Measurements from ENCODE around the gene PFDN5.
"Not testable (repeated sequence)": the region's sequence is repeated elsewhere in the genome, so short reads cannot be mapped to it uniquely, and the experiment has no call there.

PFDN5 gene

GRCh38 chr12:53327435-53328042 lies 32.2 kb downstream of the PFDN5 start:
- no peak for DNase-seq (ENCODE audit: low read depth in 2 of 2)

- no peak for DNase-seq (ENCODE audit: low read depth in 2 of 2)
Measured at GRCh38 chr12:53328043-53328435, 32.7 kb downstream of the PFDN5 start.

DNA sequence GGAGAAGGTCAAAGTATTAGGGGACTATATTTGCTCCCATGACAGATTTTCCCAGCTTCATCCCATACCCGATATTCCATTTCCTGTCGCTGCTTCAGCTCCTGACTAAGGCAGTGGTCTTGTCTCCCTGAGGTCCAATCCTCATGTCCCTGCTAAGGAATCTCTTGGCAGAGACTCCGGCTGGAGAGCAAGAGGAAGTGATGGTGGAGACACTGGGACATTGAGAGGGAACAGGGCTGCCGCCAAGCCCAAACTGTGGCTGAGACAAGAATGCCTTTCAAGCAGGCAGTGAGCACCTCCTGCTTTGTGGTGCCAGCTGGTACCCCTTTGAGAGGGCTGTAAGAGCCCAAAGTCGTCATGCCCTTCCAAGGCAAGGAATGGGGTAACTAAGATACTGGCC lies 35.3 kb downstream of the PFDN5 start:
- DNase-seq (ENCODE audit: low read depth in 2 of 2) = no peak

DNA sequence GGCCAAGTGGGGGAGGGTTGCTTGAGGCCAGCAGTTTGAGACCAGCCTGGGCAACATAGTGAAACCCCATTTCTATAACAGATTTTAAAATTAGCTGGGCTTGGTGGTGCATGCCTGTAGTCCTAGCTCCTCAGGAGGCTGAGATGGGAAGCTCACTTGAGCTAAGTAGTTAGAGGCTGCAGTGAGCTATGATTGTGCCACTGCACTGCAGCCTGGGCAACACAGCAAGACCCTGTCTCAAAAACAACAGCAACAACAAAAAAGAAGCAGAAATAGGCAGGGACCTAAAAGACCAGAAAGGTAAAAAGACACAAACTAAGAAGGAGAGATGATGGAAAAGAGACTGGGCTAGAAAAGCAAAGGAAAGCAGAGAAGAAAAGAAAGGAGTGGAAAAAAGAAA lies 37.0 kb downstream of the PFDN5 start:
- not testable (repeated sequence) for DNase-seq (ENCODE audit: low read depth in 2 of 2)

DNA sequence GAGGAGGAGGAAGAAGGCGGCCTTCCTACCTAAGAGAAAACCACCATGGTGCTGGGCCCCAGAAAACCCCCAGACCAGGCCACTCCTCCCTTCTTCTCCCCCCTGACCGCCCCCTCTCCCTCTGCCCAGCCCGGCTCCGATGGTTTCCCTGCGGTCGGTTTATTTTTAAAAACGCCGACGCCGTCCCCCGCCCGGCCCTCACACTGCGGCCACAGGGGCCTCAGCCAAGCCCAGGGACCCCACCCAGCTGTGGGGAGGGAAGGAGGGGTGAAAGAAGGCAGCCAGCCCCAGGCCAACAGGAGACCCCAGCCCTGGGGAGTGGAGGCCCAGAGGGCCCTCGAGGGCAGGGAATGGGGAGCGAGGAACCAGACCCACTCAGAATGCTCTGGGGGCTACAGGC lies 37.4 kb downstream of the PFDN5 start:
- no peak for DNase-seq (ENCODE audit: low read depth in 2 of 2)

DNA sequence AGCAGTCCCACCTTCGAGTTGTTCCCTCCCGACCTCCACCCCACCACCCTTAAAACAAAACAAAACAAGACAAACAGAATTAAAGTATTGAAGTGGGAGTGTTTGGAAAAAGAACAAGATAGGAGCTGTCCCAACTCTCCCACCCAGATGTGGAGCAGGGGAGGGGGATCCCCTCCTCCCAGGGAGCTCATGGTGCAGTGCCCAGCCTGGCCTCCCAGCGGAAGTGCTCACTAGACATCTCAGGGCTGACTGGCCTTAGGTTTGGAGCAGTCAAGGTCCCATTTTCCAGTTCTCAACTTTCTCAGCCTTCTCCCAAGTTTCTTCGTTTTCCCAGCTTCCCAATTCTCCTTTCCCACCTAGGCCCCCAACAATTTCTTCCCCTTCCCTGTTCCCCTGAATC lies 37.9 kb downstream of the PFDN5 start:
- no peak for DNase-seq (ENCODE audit: low read depth in 2 of 2)

DNA sequence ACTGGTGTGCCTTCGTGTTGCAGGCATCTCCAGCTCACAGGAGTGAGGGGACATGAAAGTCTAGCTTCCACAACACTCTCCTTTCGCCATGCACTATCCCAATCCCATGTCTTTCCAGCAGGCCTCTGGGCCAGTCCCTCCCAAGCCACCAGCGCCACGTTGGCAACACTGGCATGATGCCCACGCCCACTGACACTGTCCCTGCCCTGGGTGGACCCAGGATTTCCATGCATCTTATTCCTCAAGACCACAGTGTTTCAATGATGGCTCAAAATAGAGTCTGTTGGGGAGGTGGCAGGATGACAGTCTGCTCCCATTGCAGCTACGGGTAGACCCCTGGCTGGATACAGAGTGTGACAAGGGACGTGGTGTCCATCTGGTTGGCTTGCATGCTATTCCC lies 38.5 kb downstream of the PFDN5 start:
- DNase-seq (ENCODE audit: low read depth in 2 of 2) = no peak

- no peak for DNase-seq (ENCODE audit: low read depth in 2 of 2)
Measured at GRCh38 chr12:53334822-53335221, 39.5 kb downstream of the PFDN5 start.

GRCh38 chr12:53336181-53336681 lies 40.9 kb downstream of the PFDN5 start, which contains the start of gene SP7:
SP7 (minus strand) TSS chr12:53336354; CDS start chr12:53335646, 708 bp downstream.
- no peak for DNase-seq (ENCODE audit: low read depth in 2 of 2)

DNA sequence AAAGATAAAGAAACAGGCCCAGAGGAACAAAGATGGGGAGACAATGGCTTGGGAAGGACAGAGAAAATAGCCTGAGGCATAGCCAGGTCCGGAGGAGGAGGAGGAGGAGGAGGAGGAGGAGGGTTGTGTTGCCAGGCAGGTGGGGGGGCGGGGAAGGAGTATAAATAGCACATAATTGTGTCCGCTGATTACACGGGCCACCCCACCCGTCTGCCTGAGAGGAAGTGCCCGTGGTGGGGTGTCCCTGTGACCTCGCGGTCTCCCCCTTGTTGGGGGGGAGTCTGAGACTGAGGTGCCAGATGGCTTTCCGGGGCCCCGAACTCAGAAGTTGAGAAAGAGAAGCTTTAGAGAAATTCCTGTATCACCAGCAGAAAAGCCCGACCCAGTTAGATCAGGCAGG lies 42.7 kb downstream of the PFDN5 start:
- DNase-seq (ENCODE audit: low read depth in 2 of 2) = no peak

DNA sequence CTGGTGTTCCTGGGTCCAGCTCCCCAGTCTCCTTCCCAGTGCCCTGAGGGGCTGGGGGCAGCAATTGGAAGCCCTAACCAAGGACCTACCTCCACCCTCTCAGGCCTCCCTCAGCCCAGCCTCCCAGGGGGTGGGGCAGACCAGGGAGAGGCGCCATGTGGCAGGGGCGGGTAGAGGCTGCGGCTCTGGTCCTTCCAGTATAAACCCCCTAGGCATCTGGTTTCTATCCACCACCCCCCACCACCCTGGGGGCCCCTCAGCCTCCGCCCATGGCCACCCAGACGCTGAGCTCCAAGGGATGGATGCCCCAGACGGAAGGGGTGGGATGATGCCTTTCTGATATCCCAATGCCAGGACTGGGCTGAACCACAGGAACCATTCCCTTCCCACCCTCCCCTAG lies 43.6 kb downstream of the PFDN5 start:
- DNase-seq (ENCODE audit: low read depth in 2 of 2) = no peak

DNA sequence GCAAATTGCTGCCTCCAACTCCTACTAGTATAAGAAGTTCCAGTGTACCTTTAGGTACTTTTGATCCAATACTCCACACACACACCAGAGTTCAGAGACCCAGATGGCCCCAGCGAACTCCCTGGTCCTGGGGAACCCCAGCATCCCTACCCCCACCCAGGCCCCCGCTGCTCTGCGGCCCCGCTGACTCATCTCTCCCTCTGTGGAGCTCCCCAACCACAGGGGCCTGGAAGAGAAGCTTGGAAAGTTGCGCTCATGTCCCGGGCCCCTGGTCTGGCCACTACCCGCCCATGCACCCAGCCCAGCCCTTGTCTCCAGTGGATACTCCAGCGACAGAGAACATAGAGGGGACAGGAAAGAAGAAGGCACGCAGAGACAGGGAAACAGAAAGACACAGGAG lies 45.1 kb downstream of the PFDN5 start:
- peak in 1 of 2 donors; percentile 14 for DNase-seq (ENCODE audit: low read depth in 2 of 2)

GRCh38 chr12:53343449-53343848 lies 48.1 kb downstream of the PFDN5 start:
- DNase-seq (ENCODE audit: low read depth in 2 of 2) = no peak

DNA sequence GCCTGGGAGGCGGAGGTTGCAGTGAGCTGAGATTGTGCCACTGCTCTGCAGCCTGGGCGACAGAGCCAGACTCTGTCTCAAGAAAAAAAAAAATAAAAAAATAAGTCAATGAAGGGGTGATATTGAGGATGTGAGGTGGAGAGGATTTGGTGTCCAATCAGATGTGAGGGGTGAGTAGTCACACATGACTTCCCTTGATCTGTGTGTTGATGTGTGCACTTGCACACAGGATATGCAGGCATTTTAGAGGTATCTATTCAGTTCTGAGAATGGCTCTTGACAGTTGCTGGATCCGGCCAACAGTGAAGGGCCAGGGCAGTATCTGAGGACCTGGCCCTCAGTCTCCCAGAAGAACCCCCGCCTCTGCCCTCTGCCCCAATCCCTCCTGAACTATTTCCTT lies 48.6 kb downstream of the PFDN5 start:
- DNase-seq (ENCODE audit: low read depth in 2 of 2) = no peak

DNA sequence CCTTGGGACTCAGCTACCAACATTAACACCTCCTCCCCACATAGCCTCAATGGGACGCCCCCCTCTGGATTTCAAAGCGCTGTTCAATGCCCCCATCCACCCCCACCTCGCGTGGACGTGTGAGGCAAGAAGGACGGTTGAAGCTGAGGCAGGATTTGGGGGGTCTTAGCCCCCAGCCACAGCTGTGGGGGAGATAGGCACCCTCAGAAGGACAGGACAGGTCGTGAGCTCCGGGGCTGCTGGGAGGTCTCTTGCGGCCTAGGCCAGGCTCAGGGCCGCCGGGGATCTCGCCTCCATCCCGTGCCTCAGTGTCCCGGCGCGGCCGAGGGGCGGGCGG lies 49.1 kb downstream of the PFDN5 start:
- no peak for DNase-seq (ENCODE audit: low read depth in 2 of 2)

GRCh38 chr12:53344824-53345485 lies 49.6 kb downstream of the PFDN5 start:
- peak; percentile 54 to 71 for DNase-seq (ENCODE audit: low read depth in 2 of 2)

- no peak for DNase-seq (ENCODE audit: low read depth in 2 of 2)
Measured at GRCh38 chr12:53345486-53346188, 50.3 kb downstream of the PFDN5 start.

- no peak for DNase-seq (ENCODE audit: low read depth in 2 of 2)
Measured at GRCh38 chr12:53346491-53346890, 51.1 kb downstream of the PFDN5 start.

GRCh38 chr12:53347905-53348304 lies 52.6 kb downstream of the PFDN5 start:
- no peak for DNase-seq (ENCODE audit: low read depth in 2 of 2)

Measured in stimulated activated CD8-positive, alpha-beta memory T cell treated with anti-CD3 and anti-CD28 coated beads, Interleukin-2, amount 100 ng/mL, for 48 hours (primary cell).